Panc1 (cell line): ENCODE data around the gene TP53BP1. TPM values are rescaled to one million over a fixed set of nuclear protein-coding genes. Genes with fewer than 3 reads are reported as not detected.

Experiments used
- ATAC-seq: fragments of 200-7000 bp; cut with Tn5 transposase; 2 replicates; pipeline ENCODE4 v1.9.1; 2020; ENCODE audit warnings: mild to moderate bottlenecking, moderate library complexity
- BruUV-seq: library from RNA; stranded (reverse); fragments of 400-500 nt; replicated peaks from 2 replicates; lab custom pipeline; 2021; lab: Mats Ljungman, UMichigan
- CTCF ChIA-PET: fragments of 300-600 bp; sonication (Branson Sonifier 250); formaldehyde crosslinking; loops from one replicate; lab custom pipeline; 2022; ENCODE audit warnings: antibody characterized with exemption; lab: Charles Lee
- POLR2A ChIA-PET: fragments of 300-600 bp; sonication (Branson Sonifier 250); formaldehyde crosslinking; loops from one replicate; lab custom pipeline; 2022; ENCODE audit warnings: antibody characterized with exemption; lab: Charles Lee
- DNase-seq: peaks from one replicate; pipeline ENCODE4 v3.0.0-alpha.2; 2010; ENCODE audit warnings: low read depth, low spot score
- H3K27ac ChIP-seq: 2 replicates; pipeline ENCODE4 v1.5.1; 2011; ENCODE audit warnings: mild to moderate bottlenecking, low read length, inconsistent platforms
- H3K27me3 ChIP-seq: fragments of 200-500 bp; sonication (Bioruptor generic); 2 replicates; pipeline ENCODE4 v1.6.0; 2014; ENCODE audit warnings: low read length, inconsistent platforms; ENCODE audit not compliant: control insufficient read depth, insufficient read depth
- H3K36me3 ChIP-seq: fragments of 200-500 bp; sonication (Bioruptor generic); 2 replicates; pipeline ENCODE4 v1.5.1; 2014; ENCODE audit warnings: inconsistent platforms, mild to moderate bottlenecking, low read length, moderate library complexity; ENCODE audit not compliant: control insufficient read depth, insufficient read depth
- H3K4me1 ChIP-seq: 2 replicates; pipeline ENCODE4 v1.5.1; 2011; ENCODE audit warnings: inconsistent platforms, mild to moderate bottlenecking, low read length, moderate library complexity; ENCODE audit not compliant: control insufficient read depth, insufficient read depth
- H3K4me3 ChIP-seq, 2 experiments: 2 replicates each; pipeline ENCODE4 v1.5.1; 2011 to 2012; ENCODE audit warnings: low read depth in 2 of 2, low read length in 2 of 2, mild to moderate bottlenecking in 2 of 2, inconsistent platforms in 1 of 2, moderate library complexity in 1 of 2
- H3K9me3 ChIP-seq: fragments of 200-500 bp; sonication (Bioruptor generic); 2 replicates; pipeline ENCODE4 v1.5.1; 2014; ENCODE audit warnings: low read depth, mild to moderate bottlenecking, inconsistent platforms, low read length, moderate library complexity; ENCODE audit not compliant: control insufficient read depth, insufficient read depth
- POLR2AphosphoS5 ChIP-seq: IDR thresholded peaks from 2 replicates; pipeline ENCODE4 v1.6.1; 2012; ENCODE audit warnings: mild to moderate bottlenecking, low read depth, low read length, moderate library complexity
- SIN3A ChIP-seq: IDR thresholded peaks from 2 replicates; pipeline ENCODE4 v1.6.1; 2012; ENCODE audit warnings: low read depth, mild to moderate bottlenecking, low read length, moderate library complexity, borderline replicate concordance; ENCODE audit not compliant: insufficient read depth
- TCF7L2 ChIP-seq: IDR thresholded peaks from 2 replicates; pipeline ENCODE4 v1.6.1; 2011; ENCODE audit warnings: mild to moderate bottlenecking, low read depth, low read length, inconsistent platforms
- in situ Hi-C: cut with HindIII; loops from 2 replicates; pipeline ENCODE4 v1.10.0; 2016; ENCODE audit warnings: low sequenced_read_pairs, low pct_unique_long_range_greater_than_20kb
- intact Hi-C: fragments of 100-400 bp; cut with micrococcal nuclease; formaldehyde crosslinking; loops from one replicate; pipeline ENCODE4 v1.10.0; 2022; ENCODE audit not compliant: unreplicated experiment
- total RNA-seq: library from RNA; stranded (reverse); gene quantifications from one replicate; pipeline ENCODE4 v1.2.1, GENCODE V29; 2021; ENCODE audit not compliant: unreplicated experiment
- TF ChIP-seq, protein P1 (sequence below), 2 experiments: IDR thresholded peaks; 2 replicates each; pipeline ENCODE4 v1.6.1; 2011 to 2012; ENCODE audit warnings: low read depth in 2 of 2, control low read depth in 1 of 2, low read length in 1 of 2, mild to moderate bottlenecking in 1 of 2, moderate library complexity in 1 of 2; ENCODE audit not compliant: insufficient read depth in 1 of 2
- TF ChIP-seq, protein P2 (sequence below): fragments of 450-650 bp; IDR thresholded peaks from 2 replicates; pipeline ENCODE4 v1.5.1; 2017; ENCODE audit warnings: mild to moderate bottlenecking

Gene TP53BP1
- total RNA-seq, 1 experiment from 2014 or later, result 80.3 TPM

DNA sequence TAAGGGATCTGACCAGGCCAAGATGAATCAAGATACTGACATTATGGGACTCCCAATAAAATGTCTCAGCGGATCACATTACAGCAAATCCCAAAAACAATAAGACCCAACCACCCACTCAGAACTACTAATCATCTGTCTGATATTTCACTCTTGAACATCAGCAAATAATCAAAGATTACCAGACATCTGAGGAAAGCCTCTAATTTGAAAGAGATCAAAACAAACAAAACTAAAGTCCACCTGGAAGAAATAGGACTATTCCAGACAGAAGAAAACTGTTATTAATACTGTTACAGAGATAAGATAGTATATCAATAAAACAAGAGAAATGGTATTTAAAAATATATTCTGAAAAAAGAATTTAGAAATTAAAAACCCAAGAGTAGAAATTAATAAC lies 29.0 kb downstream of the TP53BP1 start:
- no TSS peak for BruUV-seq
- in situ Hi-C loops, result no loop called here
- ATAC-seq (no peak), DNase-seq (no peak)
- Histone ChIP-seq H3K9me3 (no peaks in the 10 kb centered on the region), H3K36me3 (peaks cover 10% of the 10 kb centered on the region), H3K4me3 (no peak overlapping the region), H3K27me3 (no peaks in the 10 kb centered on the region), H3K4me1 (no peaks in the 10 kb centered on the region), H3K27ac (no peak overlapping the region)
- TF ChIP-seq, protein P1, sequence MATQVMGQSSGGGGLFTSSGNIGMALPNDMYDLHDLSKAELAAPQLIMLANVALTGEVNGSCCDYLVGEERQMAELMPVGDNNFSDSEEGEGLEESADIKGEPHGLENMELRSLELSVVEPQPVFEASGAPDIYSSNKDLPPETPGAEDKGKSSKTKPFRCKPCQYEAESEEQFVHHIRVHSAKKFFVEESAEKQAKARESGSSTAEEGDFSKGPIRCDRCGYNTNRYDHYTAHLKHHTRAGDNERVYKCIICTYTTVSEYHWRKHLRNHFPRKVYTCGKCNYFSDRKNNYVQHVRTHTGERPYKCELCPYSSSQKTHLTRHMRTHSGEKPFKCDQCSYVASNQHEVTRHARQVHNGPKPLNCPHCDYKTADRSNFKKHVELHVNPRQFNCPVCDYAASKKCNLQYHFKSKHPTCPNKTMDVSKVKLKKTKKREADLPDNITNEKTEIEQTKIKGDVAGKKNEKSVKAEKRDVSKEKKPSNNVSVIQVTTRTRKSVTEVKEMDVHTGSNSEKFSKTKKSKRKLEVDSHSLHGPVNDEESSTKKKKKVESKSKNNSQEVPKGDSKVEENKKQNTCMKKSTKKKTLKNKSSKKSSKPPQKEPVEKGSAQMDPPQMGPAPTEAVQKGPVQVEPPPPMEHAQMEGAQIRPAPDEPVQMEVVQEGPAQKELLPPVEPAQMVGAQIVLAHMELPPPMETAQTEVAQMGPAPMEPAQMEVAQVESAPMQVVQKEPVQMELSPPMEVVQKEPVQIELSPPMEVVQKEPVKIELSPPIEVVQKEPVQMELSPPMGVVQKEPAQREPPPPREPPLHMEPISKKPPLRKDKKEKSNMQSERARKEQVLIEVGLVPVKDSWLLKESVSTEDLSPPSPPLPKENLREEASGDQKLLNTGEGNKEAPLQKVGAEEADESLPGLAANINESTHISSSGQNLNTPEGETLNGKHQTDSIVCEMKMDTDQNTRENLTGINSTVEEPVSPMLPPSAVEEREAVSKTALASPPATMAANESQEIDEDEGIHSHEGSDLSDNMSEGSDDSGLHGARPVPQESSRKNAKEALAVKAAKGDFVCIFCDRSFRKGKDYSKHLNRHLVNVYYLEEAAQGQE (IDR thresholded peaks at IDR 0.05; ENCODE audit: insufficient read depth in 1 of 2, low read depth in 2 of 2, low read length in 1 of 2), result no peak
- TF ChIP-seq SIN3A (no peak), TCF7L2 (no peak), POLR2AphosphoS5 (no peak)
- TF ChIP-seq, protein P2, sequence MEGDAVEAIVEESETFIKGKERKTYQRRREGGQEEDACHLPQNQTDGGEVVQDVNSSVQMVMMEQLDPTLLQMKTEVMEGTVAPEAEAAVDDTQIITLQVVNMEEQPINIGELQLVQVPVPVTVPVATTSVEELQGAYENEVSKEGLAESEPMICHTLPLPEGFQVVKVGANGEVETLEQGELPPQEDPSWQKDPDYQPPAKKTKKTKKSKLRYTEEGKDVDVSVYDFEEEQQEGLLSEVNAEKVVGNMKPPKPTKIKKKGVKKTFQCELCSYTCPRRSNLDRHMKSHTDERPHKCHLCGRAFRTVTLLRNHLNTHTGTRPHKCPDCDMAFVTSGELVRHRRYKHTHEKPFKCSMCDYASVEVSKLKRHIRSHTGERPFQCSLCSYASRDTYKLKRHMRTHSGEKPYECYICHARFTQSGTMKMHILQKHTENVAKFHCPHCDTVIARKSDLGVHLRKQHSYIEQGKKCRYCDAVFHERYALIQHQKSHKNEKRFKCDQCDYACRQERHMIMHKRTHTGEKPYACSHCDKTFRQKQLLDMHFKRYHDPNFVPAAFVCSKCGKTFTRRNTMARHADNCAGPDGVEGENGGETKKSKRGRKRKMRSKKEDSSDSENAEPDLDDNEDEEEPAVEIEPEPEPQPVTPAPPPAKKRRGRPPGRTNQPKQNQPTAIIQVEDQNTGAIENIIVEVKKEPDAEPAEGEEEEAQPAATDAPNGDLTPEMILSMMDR, result no peak
- intact Hi-C loops, result no loop called here
- ChIA-PET CTCF (no interaction called here), POLR2A (no interaction called here)

DNA sequence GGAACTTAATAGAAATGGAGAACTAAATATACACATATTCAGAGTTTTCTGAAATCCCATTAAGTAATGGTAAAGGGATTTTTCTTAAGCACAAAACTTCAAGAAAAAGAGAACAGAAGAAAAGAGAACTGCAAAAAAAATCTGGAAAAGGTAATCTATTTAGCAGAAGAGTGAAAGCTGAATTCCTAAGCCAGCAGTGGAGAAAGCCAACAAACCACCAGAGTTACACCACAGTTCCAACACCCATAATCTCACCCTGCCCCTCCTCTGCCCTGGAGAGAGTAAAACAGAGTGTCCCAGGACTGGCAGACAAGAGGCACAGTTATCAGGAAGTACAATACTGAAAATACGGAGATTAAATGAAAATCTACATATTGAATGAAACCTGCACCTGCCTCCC lies 29.4 kb downstream of the TP53BP1 start:
- TF ChIP-seq SIN3A, result no peak
- TF ChIP-seq TCF7L2, result no peak
- TF ChIP-seq, protein P2, result no peak
- no peak for TF ChIP-seq POLR2AphosphoS5
- TF ChIP-seq, protein P1 (IDR thresholded peaks at IDR 0.05; ENCODE audit: insufficient read depth in 1 of 2, low read depth in 2 of 2, low read length in 1 of 2), result no peak
- no peak for ATAC-seq
- Histone ChIP-seq H3K4me3 (no peak overlapping the region), H3K27ac (no peak overlapping the region), H3K4me1 (no peaks in the 10 kb centered on the region), H3K36me3 (peaks cover 6% of the 10 kb centered on the region; the same call in 1 of the 2 replicates), H3K27me3 (no peaks in the 10 kb centered on the region), H3K9me3 (no peaks in the 10 kb centered on the region)
- in situ Hi-C loops (no loop called here), intact Hi-C loops (no loop called here)
- BruUV-seq, result no TSS peak
- CTCF ChIA-PET, result no interaction called here
- POLR2A ChIA-PET, result no interaction called here
- DNase-seq, result no peak
